OCI-LY3 (cell line): ENCODE measurements around the gene TGFBR3L.

Experiments
- H2AFZ ChIP-seq: fragments of 200-600, 300-600 bp; shearing (Covaris generic); 2 replicates; pipeline ENCODE4 v1.6.0; 2014; ENCODE audit warnings: antibody characterized with exemption, low read depth, low read length
- H3K27ac ChIP-seq: fragments of 200-600, 300-600 bp; sonication (generic); 2 replicates; pipeline ENCODE4 v1.5.1; 2014; ENCODE audit warnings: mild to moderate bottlenecking, low read length, moderate library complexity, mixed read lengths
- H3K27me3 ChIP-seq: fragments of 200-600, 300-600 bp; sonication (generic); 2 replicates; pipeline ENCODE4 v1.6.1; 2014; ENCODE audit warnings: low read depth, low read length, mixed read lengths
- H3K36me3 ChIP-seq: fragments of 200-600, 300-600 bp; sonication (generic); replicated peaks from 2 replicates; pipeline ENCODE3; 2014; ENCODE audit warnings: low read depth, low read length, mixed read lengths
- H3K4me1 ChIP-seq: fragments of 300-600, 200-600 bp; sonication (generic); 2 replicates; pipeline ENCODE4 v1.6.1; 2014; ENCODE audit warnings: low read length, mixed read lengths
- H3K4me2 ChIP-seq: fragments of 200-600, 300-600 bp; sonication (generic); 2 replicates; pipeline ENCODE4 v1.6.1; 2014; ENCODE audit warnings: low read length, mixed read lengths
- H3K4me3 ChIP-seq: fragments of 300-600, 200-600 bp; sonication (generic); 2 replicates; pipeline ENCODE4 v1.5.1; 2014; ENCODE audit warnings: antibody characterized with exemption, mild to moderate bottlenecking, low read length, moderate library complexity
- H3K79me2 ChIP-seq: fragments of 300-600, 200-600 bp; shearing (Covaris generic); 2 replicates; pipeline ENCODE4 v1.6.1; 2014; ENCODE audit warnings: mild to moderate bottlenecking, low read length, mixed read lengths
- H3K9ac ChIP-seq: fragments of 300-600, 200-600 bp; shearing (Covaris generic); 2 replicates; pipeline ENCODE4 v1.6.0; 2014; ENCODE audit warnings: mild to moderate bottlenecking, low read length, moderate library complexity
- H3K9me3 ChIP-seq: fragments of 200-600, 300-600 bp; shearing (Covaris generic); 2 replicates; pipeline ENCODE4 v1.6.1; 2014; ENCODE audit warnings: low read length, mixed read lengths; ENCODE audit not compliant: insufficient read depth
- H4K20me1 ChIP-seq: fragments of 200-600, 300-600 bp; sonication (generic); 2 replicates; pipeline ENCODE4 v1.6.1; 2016; ENCODE audit warnings: low read length, mixed read lengths; ENCODE audit not compliant: insufficient read depth
- CTCF ChIP-seq: fragments of 200-600, 300-600 bp; sonication (generic); IDR thresholded peaks from 2 replicates; pipeline ENCODE4 v1.5.1; 2014; ENCODE audit warnings: antibody characterized with exemption, low read length, low read depth
- EZH2phosphoT487 ChIP-seq: fragments of 200-600 bp; shearing (Covaris generic); IDR thresholded peaks from 2 replicates; pipeline ENCODE4 v1.6.1; 2018; ENCODE audit warnings: antibody characterized with exemption, mixed run types, low read depth

Gene TGFBR3L

GRCh38 chr19:7895565-7895964 is 19.1 kb upstream of the TGFBR3L start:
- TF ChIP-seq EZH2phosphoT487, result no peak
- TF ChIP-seq CTCF, result no peak
- no peaks in the 10 kb centered on the region for H4K20me1 ChIP-seq
- H3K27me3 ChIP-seq, result no peaks in the 10 kb centered on the region
- no peak overlapping the region for H3K4me2 ChIP-seq
- H3K9me3 ChIP-seq, result no peaks in the 10 kb centered on the region
- no peak overlapping the region for H2AFZ ChIP-seq
- no peaks in the 10 kb centered on the region for H3K4me1 ChIP-seq
- H3K36me3 ChIP-seq, result no peaks in the 10 kb centered on the region
- H3K79me2 ChIP-seq, result no peaks in the 10 kb centered on the region
- no peak overlapping the region for H3K4me3 ChIP-seq
- no peak overlapping the region for H3K27ac ChIP-seq
- H3K9ac ChIP-seq, result no peak overlapping the region

GRCh38 chr19:7897292-7897691 is 17.3 kb upstream of the TGFBR3L start:
- no peak overlapping the region for H3K9ac ChIP-seq
- no peak overlapping the region for H3K4me2 ChIP-seq
- no peaks in the 10 kb centered on the region for H3K79me2 ChIP-seq
- H3K9me3 ChIP-seq, result no peaks in the 10 kb centered on the region
- TF ChIP-seq EZH2phosphoT487, result no peak
- no peak for TF ChIP-seq CTCF
- H4K20me1 ChIP-seq, result no peaks in the 10 kb centered on the region
- H3K27me3 ChIP-seq, result no peaks in the 10 kb centered on the region
- no peaks in the 10 kb centered on the region for H3K4me1 ChIP-seq
- H3K27ac ChIP-seq, result no peak overlapping the region
- H3K36me3 ChIP-seq, result no peaks in the 10 kb centered on the region
- H3K4me3 ChIP-seq, result no peak overlapping the region
- H2AFZ ChIP-seq, result no peak overlapping the region

GRCh38 chr19:7898967-7899366 is 15.7 kb upstream of the TGFBR3L start:
- Histone ChIP-seq H3K36me3 (no peaks in the 10 kb centered on the region), H2AFZ (no peak overlapping the region), H3K27me3 (no peaks in the 10 kb centered on the region), H3K4me3 (no peak overlapping the region), H3K9me3 (no peaks in the 10 kb centered on the region), H3K79me2 (peaks cover 10% of the 10 kb centered on the region), H3K27ac (no peak overlapping the region), H3K9ac (no peak overlapping the region), H4K20me1 (no peaks in the 10 kb centered on the region), H3K4me2 (no peak overlapping the region), H3K4me1 (peaks cover 7% of the 10 kb centered on the region)
- TF ChIP-seq EZH2phosphoT487 (no peak), CTCF (no peak)

GRCh38 chr19:7899751-7900378 is 14.8 kb upstream of the TGFBR3L start:
- H3K4me2 ChIP-seq, result no peak overlapping the region
- H3K79me2 ChIP-seq, result peaks cover 19% of the 10 kb centered on the region
- H3K9me3 ChIP-seq, result no peaks in the 10 kb centered on the region
- no peaks in the 10 kb centered on the region for H3K27me3 ChIP-seq
- no peak overlapping the region for H2AFZ ChIP-seq
- H4K20me1 ChIP-seq, result peaks cover 6% of the 10 kb centered on the region; the same call in 1 of the 2 replicates
- H3K36me3 ChIP-seq, result no peaks in the 10 kb centered on the region
- no peak overlapping the region for H3K4me3 ChIP-seq
- TF ChIP-seq CTCF (no peak), EZH2phosphoT487 (no peak)
- peaks cover 11% of the 10 kb centered on the region for H3K4me1 ChIP-seq
- no peak overlapping the region for H3K27ac ChIP-seq
- H3K9ac ChIP-seq, result no peak overlapping the region
